Measurements from ENCODE around the gene IRF7.

IRF7 gene

GRCh38 chr11:563066-563811 is 52.5 kb downstream of the IRF7 start:
- no peak for DNase-seq

Measured in T-helper 1 cell (primary cell).